Measurements from ENCODE around the gene OR1J2.
"Not testable (repeated sequence)": the region's sequence is repeated elsewhere in the genome, so short reads cannot be mapped to it uniquely, and the experiment has no call there.

OR1J2 gene

DNA sequence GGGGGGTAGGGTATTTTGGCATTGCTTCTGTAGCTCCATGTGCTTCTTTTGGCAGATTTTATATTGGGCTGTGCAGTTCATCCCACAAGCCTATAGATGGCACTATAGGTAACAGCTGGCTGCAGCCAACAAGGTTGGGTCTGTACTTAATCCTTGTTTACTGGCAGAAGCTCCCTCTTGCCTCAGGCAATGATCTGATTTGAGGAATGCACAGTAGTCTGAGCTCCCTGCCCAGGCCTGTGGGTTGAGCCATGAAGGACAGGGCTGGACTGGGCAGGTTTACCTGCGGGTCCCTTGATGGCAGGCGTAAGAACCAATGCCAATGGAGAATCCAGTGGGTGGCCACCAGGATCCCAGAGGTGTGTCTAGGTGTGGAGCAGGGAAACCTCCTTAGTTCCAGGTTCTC, 11.7 kb upstream of the OR1J2 start:
- peaks cover 85% of the 10 kb centered on the region for H3K27me3 ChIP-seq (ENCODE audit: insufficient read depth, low read length)
- no peak overlapping the region for H3K27ac ChIP-seq (ENCODE audit: low read depth, low read length)
- H2AFZ ChIP-seq (ENCODE audit: low read length, unreplicated experiment): no peak overlapping the region
- H3K4me1 ChIP-seq (ENCODE audit: control insufficient read depth, insufficient read depth, low read length, unreplicated experiment): no peaks in the 10 kb centered on the region
- no peaks in the 10 kb centered on the region for H3K79me2 ChIP-seq (ENCODE audit: control insufficient read depth, insufficient read depth, low read length, unreplicated experiment)
- H3K4me3 ChIP-seq (ENCODE audit: low read depth, low read length): no peak overlapping the region
- H3K36me3 ChIP-seq (ENCODE audit: insufficient read depth, low read length): no peaks in the 10 kb centered on the region

GRCh38 chr9:122506964-122507363, 3.6 kb upstream of the OR1J2 start:
- Histone ChIP-seq H3K36me3 (ENCODE audit: insufficient read depth, low read length) (no peaks in the 10 kb centered on the region), H3K79me2 (ENCODE audit: control insufficient read depth, insufficient read depth, low read length, unreplicated experiment) (no peaks in the 10 kb centered on the region), H2AFZ (ENCODE audit: low read length, unreplicated experiment) (no peak overlapping the region), H3K27ac (ENCODE audit: low read depth, low read length) (no peak overlapping the region), H3K27me3 (ENCODE audit: insufficient read depth, low read length) (peaks cover 50% of the 10 kb centered on the region), H3K4me3 (ENCODE audit: low read depth, low read length) (no peak overlapping the region), H3K4me1 (ENCODE audit: control insufficient read depth, insufficient read depth, low read length, unreplicated experiment) (no peaks in the 10 kb centered on the region)

- no peak overlapping the region for H3K4me3 ChIP-seq (ENCODE audit: low read depth, low read length)
- no peaks in the 10 kb centered on the region for H3K4me1 ChIP-seq (ENCODE audit: control insufficient read depth, insufficient read depth, low read length, unreplicated experiment)
- H2AFZ ChIP-seq (ENCODE audit: low read length, unreplicated experiment): no peak overlapping the region
- no peaks in the 10 kb centered on the region for H3K79me2 ChIP-seq (ENCODE audit: control insufficient read depth, insufficient read depth, low read length, unreplicated experiment)
- H3K27ac ChIP-seq (ENCODE audit: low read depth, low read length): no peak overlapping the region
- no peaks in the 10 kb centered on the region for H3K36me3 ChIP-seq (ENCODE audit: insufficient read depth, low read length)
- H3K27me3 ChIP-seq (ENCODE audit: insufficient read depth, low read length): peaks cover 66% of the 10 kb centered on the region
Measured at GRCh38 chr9:122518226-122518625, 7.6 kb downstream of the OR1J2 start.

DNA sequence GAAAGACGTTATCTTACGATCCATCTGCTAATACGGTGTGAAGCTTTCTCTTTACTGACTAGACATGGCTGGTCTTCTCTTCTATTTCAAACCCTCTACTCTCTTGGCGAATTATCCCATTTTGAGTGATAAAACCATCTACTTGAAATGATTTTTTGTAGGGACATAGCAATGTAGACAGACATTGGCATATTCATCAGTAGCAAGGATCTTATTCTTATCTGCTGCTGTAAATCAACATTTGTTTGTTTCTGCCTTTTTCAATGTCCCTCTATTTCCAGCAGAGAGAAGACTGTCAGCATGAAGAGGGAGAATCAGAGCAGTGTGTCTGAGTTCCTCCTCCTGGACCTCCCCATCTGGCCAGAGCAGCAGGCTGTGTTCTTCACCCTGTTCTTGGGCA, 8.2 kb downstream of the OR1J2 start, which contains the start of gene OR1J4:
TSS of gene OR1J4 (plus strand) at position 301 of the 400 bp plus-strand sequence. CDS start at position 301, 0 bp downstream.
- no peaks in the 10 kb centered on the region for H3K79me2 ChIP-seq (ENCODE audit: control insufficient read depth, insufficient read depth, low read length, unreplicated experiment)
- H3K4me1 ChIP-seq (ENCODE audit: control insufficient read depth, insufficient read depth, low read length, unreplicated experiment): no peaks in the 10 kb centered on the region
- H3K36me3 ChIP-seq (ENCODE audit: insufficient read depth, low read length): no peaks in the 10 kb centered on the region
- H2AFZ ChIP-seq (ENCODE audit: low read length, unreplicated experiment): no peak within 1 kb of the TSS
- H3K4me3 ChIP-seq (ENCODE audit: low read depth, low read length): no peak within 1 kb of the TSS
- H3K27me3 ChIP-seq (ENCODE audit: insufficient read depth, low read length): peaks cover 60% of the 10 kb centered on the region
- no peak within 1 kb of the TSS for H3K27ac ChIP-seq (ENCODE audit: low read depth, low read length)

- Histone ChIP-seq H3K4me3 (ENCODE audit: low read depth, low read length) (no peak overlapping the region), H3K27ac (ENCODE audit: low read depth, low read length) (no peak overlapping the region), H3K27me3 (ENCODE audit: insufficient read depth, low read length) (peaks cover 61% of the 10 kb centered on the region)
Measured at GRCh38 chr9:122519376-122519775, 8.8 kb downstream of the OR1J2 start.

DNA sequence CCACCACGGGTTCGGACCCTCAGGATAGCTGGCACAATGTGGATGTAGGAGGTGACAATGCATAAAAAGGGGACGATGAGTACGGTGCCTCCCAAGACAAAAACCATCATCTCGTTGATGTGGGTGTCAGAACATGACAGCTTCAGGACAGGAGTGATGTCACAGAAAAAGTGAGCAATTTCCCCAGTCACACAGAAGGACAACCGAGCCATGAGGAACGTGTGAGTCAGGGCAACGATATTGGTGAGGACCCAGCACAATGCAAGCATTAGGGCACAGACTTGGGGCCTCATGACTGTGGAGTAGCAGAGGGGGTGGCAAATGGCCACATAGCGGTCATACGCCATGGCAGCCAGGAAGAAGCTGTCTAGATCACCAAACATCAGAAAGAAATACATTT, 16.0 kb downstream of the OR1J2 start:
- H3K79me2 ChIP-seq (ENCODE audit: control insufficient read depth, insufficient read depth, low read length, unreplicated experiment): no peaks in the 10 kb centered on the region
- no peak overlapping the region for H2AFZ ChIP-seq (ENCODE audit: low read length, unreplicated experiment)
- peaks cover 44% of the 10 kb centered on the region for H3K27me3 ChIP-seq (ENCODE audit: insufficient read depth, low read length)
- H3K36me3 ChIP-seq (ENCODE audit: insufficient read depth, low read length): no peaks in the 10 kb centered on the region
- H3K4me1 ChIP-seq (ENCODE audit: control insufficient read depth, insufficient read depth, low read length, unreplicated experiment): no peaks in the 10 kb centered on the region
- H3K27ac ChIP-seq (ENCODE audit: low read depth, low read length): no peak overlapping the region
- no peak overlapping the region for H3K4me3 ChIP-seq (ENCODE audit: low read depth, low read length)

More at GRCh38 chr9:122519376-122519775, 8.8 kb downstream of the OR1J2 start:
- H3K4me1 ChIP-seq (ENCODE audit: control insufficient read depth, insufficient read depth, low read length, unreplicated experiment): no peaks in the 10 kb centered on the region
- H3K79me2 ChIP-seq (ENCODE audit: control insufficient read depth, insufficient read depth, low read length, unreplicated experiment): no peaks in the 10 kb centered on the region
- H3K36me3 ChIP-seq (ENCODE audit: insufficient read depth, low read length): no peaks in the 10 kb centered on the region
- no peak overlapping the region for H2AFZ ChIP-seq (ENCODE audit: low read length, unreplicated experiment)

DNA sequence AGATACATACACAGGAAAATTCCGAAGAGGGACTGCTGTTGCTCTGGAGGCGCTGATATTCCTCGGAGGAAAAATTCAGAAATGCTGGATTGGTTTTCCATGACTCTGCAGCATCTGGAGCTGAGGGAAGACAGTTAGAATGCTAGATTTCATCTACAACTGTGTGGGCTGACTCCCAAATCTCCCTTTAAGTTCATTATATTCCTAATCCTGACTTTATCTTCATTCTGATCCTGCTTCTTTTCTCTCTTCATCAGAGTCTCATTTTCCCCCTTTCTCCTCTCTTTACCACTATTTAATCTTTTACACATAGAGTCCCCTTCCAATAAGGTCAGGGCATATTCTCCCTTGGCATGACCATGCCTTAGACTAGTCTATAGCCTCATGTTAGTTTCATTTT, 16.6 kb downstream of the OR1J2 start, which contains the start of gene OR1N1:
TSS of gene OR1N1 (minus strand) at position 101 of the 400 bp plus-strand sequence. CDS start at position 101, 0 bp downstream.
- peaks cover 40% of the 10 kb centered on the region for H3K27me3 ChIP-seq (ENCODE audit: insufficient read depth, low read length)
- H3K4me3 ChIP-seq (ENCODE audit: low read depth, low read length): no peak within 1 kb of the TSS
- H3K79me2 ChIP-seq (ENCODE audit: control insufficient read depth, insufficient read depth, low read length, unreplicated experiment): no peaks in the 10 kb centered on the region
- no peaks in the 10 kb centered on the region for H3K4me1 ChIP-seq (ENCODE audit: control insufficient read depth, insufficient read depth, low read length, unreplicated experiment)
- no peaks in the 10 kb centered on the region for H3K36me3 ChIP-seq (ENCODE audit: insufficient read depth, low read length)
- H3K27ac ChIP-seq (ENCODE audit: low read depth, low read length): no peak within 1 kb of the TSS
- no peak within 1 kb of the TSS for H2AFZ ChIP-seq (ENCODE audit: low read length, unreplicated experiment)

DNA sequence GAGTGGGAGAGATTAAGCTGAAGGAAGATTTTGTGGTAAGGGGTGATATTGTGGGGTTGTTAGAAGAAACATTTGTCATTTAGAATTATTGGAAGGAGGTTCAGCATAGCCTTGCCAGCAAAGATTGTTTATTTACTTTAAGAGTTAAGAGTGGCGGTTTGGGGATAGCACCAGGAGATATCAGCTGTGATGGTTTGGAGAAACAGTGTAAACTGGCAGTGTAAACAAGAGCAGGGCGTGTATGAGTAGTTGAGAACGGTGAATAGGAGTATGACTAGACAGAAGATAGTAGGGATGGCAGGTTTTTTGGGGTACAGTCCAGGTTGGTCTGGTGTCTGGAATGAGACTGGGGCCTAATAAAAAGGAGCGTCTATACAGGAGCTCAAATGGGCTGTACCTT, 20.6 kb downstream of the OR1J2 start:
- peaks cover 28% of the 10 kb centered on the region for H3K27me3 ChIP-seq (ENCODE audit: insufficient read depth, low read length)
- not testable (repeated sequence) for H3K4me3 ChIP-seq (ENCODE audit: low read depth, low read length); H3K79me2 ChIP-seq (ENCODE audit: control insufficient read depth, insufficient read depth, low read length, unreplicated experiment); H3K27ac ChIP-seq (ENCODE audit: low read depth, low read length); H3K36me3 ChIP-seq (ENCODE audit: insufficient read depth, low read length); H2AFZ ChIP-seq (ENCODE audit: low read length, unreplicated experiment); H3K4me1 ChIP-seq (ENCODE audit: control insufficient read depth, insufficient read depth, low read length, unreplicated experiment)

- no peak overlapping the region for H2AFZ ChIP-seq (ENCODE audit: low read length, unreplicated experiment)
- H3K27me3 ChIP-seq (ENCODE audit: insufficient read depth, low read length): peaks cover 3% of the 10 kb centered on the region; the same call in 1 of the 2 replicates
- H3K36me3 ChIP-seq (ENCODE audit: insufficient read depth, low read length): no peaks in the 10 kb centered on the region
- no peak overlapping the region for H3K27ac ChIP-seq (ENCODE audit: low read depth, low read length)
- H3K79me2 ChIP-seq (ENCODE audit: control insufficient read depth, insufficient read depth, low read length, unreplicated experiment): no peaks in the 10 kb centered on the region
- no peaks in the 10 kb centered on the region for H3K4me1 ChIP-seq (ENCODE audit: control insufficient read depth, insufficient read depth, low read length, unreplicated experiment)
- H3K4me3 ChIP-seq (ENCODE audit: low read depth, low read length): no peak overlapping the region
Measured at GRCh38 chr9:122536134-122536533, 25.5 kb downstream of the OR1J2 start.

GRCh38 chr9:122537066-122537465, 26.5 kb downstream of the OR1J2 start:
- H3K4me1 ChIP-seq (ENCODE audit: control insufficient read depth, insufficient read depth, low read length, unreplicated experiment); H3K4me3 ChIP-seq (ENCODE audit: low read depth, low read length); H3K79me2 ChIP-seq (ENCODE audit: control insufficient read depth, insufficient read depth, low read length, unreplicated experiment); H3K27ac ChIP-seq (ENCODE audit: low read depth, low read length); H3K36me3 ChIP-seq (ENCODE audit: insufficient read depth, low read length); H2AFZ ChIP-seq (ENCODE audit: low read length, unreplicated experiment): not testable (repeated sequence)
- peaks cover 12% of the 10 kb centered on the region; the same call in 1 of the 2 replicates for H3K27me3 ChIP-seq (ENCODE audit: insufficient read depth, low read length)

DNA sequence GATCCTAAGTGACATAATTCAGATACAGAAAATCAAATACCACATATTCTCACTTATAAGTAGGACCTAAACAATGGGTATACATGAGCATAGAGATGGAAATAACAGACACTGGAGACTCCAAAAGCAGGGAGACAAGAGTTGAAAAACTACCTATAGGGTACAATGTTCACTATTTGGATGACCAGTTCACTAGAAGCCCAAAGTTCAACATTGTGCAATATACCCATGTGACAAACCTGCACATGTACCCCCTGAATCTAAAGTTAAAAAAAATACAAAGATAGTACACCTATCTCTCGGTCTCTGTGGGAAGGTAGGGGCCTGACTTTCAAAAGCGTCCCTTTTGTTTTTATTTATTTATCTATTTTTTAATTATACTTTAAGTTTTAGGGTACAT, 28.2 kb downstream of the OR1J2 start:
- Histone ChIP-seq H3K27me3 (ENCODE audit: insufficient read depth, low read length) (peaks cover 24% of the 10 kb centered on the region), H3K36me3 (ENCODE audit: insufficient read depth, low read length) (no peaks in the 10 kb centered on the region), H3K4me3 (ENCODE audit: low read depth, low read length) (no peak overlapping the region), H3K79me2 (ENCODE audit: control insufficient read depth, insufficient read depth, low read length, unreplicated experiment) (no peaks in the 10 kb centered on the region), H3K27ac (ENCODE audit: low read depth, low read length) (no peak overlapping the region), H2AFZ (ENCODE audit: low read length, unreplicated experiment) (no peak overlapping the region), H3K4me1 (ENCODE audit: control insufficient read depth, insufficient read depth, low read length, unreplicated experiment) (no peaks in the 10 kb centered on the region)

Measured in ACC112 (cell line).